Upper lobe of left lung (tissue), 4 donors: ENCODE measurements around the gene TEX30.

ENCODE experiments used
- POLR2A ChIP-seq, 4 donors: fragments of 450-650 bp; IDR thresholded peaks; one replicate each; pipeline ENCODE4 v1.5.1; 2016 to 2017; ENCODE audit warnings: antibody characterized with exemption in 4 of 4, mild to moderate bottlenecking in 2 of 4
- POLR2AphosphoS5 ChIP-seq, 2 donors: sonication (generic); formaldehyde crosslinking; IDR thresholded peaks; one replicate each; pipeline ENCODE4 v1.5.1; 2017; ENCODE audit warnings: antibody characterized with exemption in 2 of 2
- TF ChIP-seq, protein P1 (sequence below), 6 experiments: fragments of 450-650 bp in 4 of 6; fragments of 200-600 bp in 2 of 6; sonication (generic) in 2 of 6; IDR thresholded peaks; one replicate each; pipeline ENCODE4 v1.5.1; 2016 to 2019; ENCODE audit warnings: antibody characterized with exemption in 6 of 6

DNA sequence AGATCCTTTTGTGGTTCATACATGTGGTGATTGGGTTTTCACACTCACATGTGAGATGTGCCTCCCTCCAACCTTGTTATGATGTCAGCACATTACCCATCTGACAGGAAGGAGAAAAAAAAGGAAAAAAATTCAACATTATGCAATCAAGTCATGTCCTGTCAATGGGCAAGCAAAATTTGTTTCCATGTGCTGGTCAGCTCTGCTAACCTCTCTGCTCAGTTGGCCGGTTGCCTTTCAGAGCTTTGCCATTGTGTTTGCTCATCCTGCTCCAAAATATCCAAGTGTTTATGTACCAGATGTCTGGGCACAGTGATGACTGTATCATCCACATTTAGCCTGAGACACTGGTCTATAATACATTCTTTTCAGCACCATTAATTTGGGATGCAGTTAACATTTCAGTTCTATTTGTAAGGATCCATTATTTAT is 51.8 kb downstream of the TEX30 start:
- TF ChIP-seq, protein P1, sequence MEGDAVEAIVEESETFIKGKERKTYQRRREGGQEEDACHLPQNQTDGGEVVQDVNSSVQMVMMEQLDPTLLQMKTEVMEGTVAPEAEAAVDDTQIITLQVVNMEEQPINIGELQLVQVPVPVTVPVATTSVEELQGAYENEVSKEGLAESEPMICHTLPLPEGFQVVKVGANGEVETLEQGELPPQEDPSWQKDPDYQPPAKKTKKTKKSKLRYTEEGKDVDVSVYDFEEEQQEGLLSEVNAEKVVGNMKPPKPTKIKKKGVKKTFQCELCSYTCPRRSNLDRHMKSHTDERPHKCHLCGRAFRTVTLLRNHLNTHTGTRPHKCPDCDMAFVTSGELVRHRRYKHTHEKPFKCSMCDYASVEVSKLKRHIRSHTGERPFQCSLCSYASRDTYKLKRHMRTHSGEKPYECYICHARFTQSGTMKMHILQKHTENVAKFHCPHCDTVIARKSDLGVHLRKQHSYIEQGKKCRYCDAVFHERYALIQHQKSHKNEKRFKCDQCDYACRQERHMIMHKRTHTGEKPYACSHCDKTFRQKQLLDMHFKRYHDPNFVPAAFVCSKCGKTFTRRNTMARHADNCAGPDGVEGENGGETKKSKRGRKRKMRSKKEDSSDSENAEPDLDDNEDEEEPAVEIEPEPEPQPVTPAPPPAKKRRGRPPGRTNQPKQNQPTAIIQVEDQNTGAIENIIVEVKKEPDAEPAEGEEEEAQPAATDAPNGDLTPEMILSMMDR (IDR thresholded peaks at IDR 0.05), result no peak
- TF ChIP-seq POLR2A (IDR thresholded peaks at IDR 0.05) (no peak), POLR2AphosphoS5 (IDR thresholded peaks at IDR 0.05) (no peak)
